ENCODE measurements around the gene TMEM54.

GRCh38 chr1:32939655-32940371 lies 38.6 kb upstream of the TMEM54 start:
- TF ChIP-seq CTCF (IDR thresholded peaks at IDR 0.05; ENCODE audit: low read length) (no peak), EZH2 (optimal IDR thresholded peaks at IDR 0.05; ENCODE audit: low read depth, low read length) (no peak), EZH2phosphoT487 (IDR thresholded peaks at IDR 0.05; ENCODE audit: low read length) (no peak)

Measured in MM.1S (cell line).